GM13976 (cell line): ENCODE measurements around the gene TLCD5.

Source experiments
- DNase-seq: peaks from one replicate; pipeline ENCODE4 v3.0.0; 2012; ENCODE audit warnings: low spot score
- CTCF ChIP-seq: IDR thresholded peaks from 2 replicates; pipeline ENCODE4 v1.5.1; 2012; ENCODE audit warnings: borderline replicate concordance, mild to moderate bottlenecking; ENCODE audit not compliant: insufficient read depth; ENCODE audit errors: extremely low read depth, missing control alignments, control extremely low read depth
- in situ Hi-C: fragments of 300-500 bp; cut with MboI; formaldehyde crosslinking; loops from one replicate; pipeline ENCODE4 v1.12.0; 2022; ENCODE audit warnings: low sequenced_read_pairs, mixed read lengths, inconsistent platforms; ENCODE audit not compliant: unreplicated experiment

Gene TLCD5

GRCh38 chr11:120346233-120346632, 21.1 kb downstream of the TLCD5 start:
- no peak for TF ChIP-seq CTCF
- in situ Hi-C loops, result no loop called here
- no peak for DNase-seq

- no peak for TF ChIP-seq CTCF
- in situ Hi-C loops, result no loop called here
- DNase-seq, result no peak
These were observed 25.5 kb downstream of the TLCD5 start for GRCh38 chr11:120350637-120351036.

- no peak for TF ChIP-seq CTCF
These were observed 27.3 kb downstream of the TLCD5 start for GRCh38 chr11:120352405-120352804.

DNA sequence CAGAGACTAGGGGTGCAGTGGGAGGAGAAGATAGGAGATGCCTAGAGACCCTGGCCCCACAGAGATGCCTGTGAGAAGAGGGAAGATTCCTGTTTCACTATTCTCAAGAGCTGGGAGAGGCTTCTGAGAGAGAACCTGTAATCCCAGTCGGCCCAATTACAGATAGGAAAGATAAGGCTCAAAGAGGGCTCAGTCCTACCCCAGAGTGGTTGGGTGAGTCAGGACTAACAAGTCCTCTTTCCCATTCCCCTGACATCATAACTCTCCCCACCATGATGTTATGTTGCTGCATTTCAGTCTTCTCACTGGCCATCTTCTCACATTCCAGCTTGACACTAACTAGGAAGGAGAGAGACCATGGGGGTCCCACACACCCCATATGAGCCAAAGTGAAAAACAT, 29.0 kb downstream of the TLCD5 start:
- no peak for DNase-seq

More at GRCh38 chr11:120352405-120352804, 27.3 kb downstream of the TLCD5 start:
- DNase-seq, result no peak
- in situ Hi-C loops, result no loop called here

GRCh38 chr11:120354779-120355178, 29.7 kb downstream of the TLCD5 start:
- DNase-seq, result no peak
- no peak for TF ChIP-seq CTCF
- in situ Hi-C loops, result no loop called here

More for the DNA sequence above, 29.0 kb downstream of the TLCD5 start:
- no peak for TF ChIP-seq CTCF
- in situ Hi-C loops, result no loop called here

DNA sequence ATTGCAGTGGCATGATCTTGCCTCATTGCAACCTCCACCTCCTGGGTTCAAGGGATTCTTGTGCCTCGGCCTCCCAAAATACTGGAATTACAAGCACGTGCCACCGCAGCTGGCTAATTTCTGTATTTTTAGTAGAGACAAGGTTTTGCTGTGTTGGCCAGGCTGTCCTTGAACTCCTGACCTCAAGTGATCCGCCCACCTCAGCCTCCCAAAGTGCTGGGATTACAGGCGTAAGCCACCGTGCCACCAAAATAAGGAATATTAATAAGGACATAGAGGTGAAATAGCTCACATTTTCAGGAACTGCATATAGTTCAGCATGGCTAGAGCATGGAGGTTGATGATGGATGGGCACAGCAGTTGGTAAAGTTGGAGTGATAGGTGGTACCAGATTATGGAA, 32.5 kb downstream of the TLCD5 start:
- in situ Hi-C loops, result no loop called here
- DNase-seq, result no peak
- TF ChIP-seq CTCF, result no peak

- no peak for DNase-seq
- no peak for TF ChIP-seq CTCF
- in situ Hi-C loops, result no loop called here
These were observed 33.6 kb downstream of the TLCD5 start for GRCh38 chr11:120358729-120359128.
